Keratinocyte (primary cell): ENCODE data around the gene IPO8. TPM values are rescaled to one million over a fixed set of nuclear protein-coding genes. Genes with fewer than 3 reads are reported as not detected.

Experiments used
- DNase-seq: peaks from one replicate; pipeline ENCODE4 v3.0.0-alpha.2; 2011; ENCODE audit warnings: low read depth, missing footprints, low spot score
- FAIRE-seq: peaks from 2 replicates; lab custom pipeline; 2011; peaks lifted over from hg19 to GRCh38; lab: Jason Lieb, UNC
- H2AFZ ChIP-seq: 2 replicates; pipeline ENCODE4 v1.6.0; 2012; ENCODE audit warnings: low read length, control low read depth, inconsistent platforms; ENCODE audit not compliant: control insufficient read depth
- H3K27ac ChIP-seq: 2 replicates; pipeline ENCODE4 v1.5.1; 2011; ENCODE audit warnings: low read length; ENCODE audit not compliant: control insufficient read depth, insufficient read depth
- H3K27me3 ChIP-seq: 3 replicates; pipeline ENCODE4 v1.6.0; 2011; ENCODE audit warnings: low read length; ENCODE audit not compliant: control insufficient read depth, insufficient read depth; ENCODE audit errors: extremely low read depth
- H3K36me3 ChIP-seq, 2 experiments: 2 replicates in 1 of 2; 3 replicates in 1 of 2; pipeline ENCODE4 v1.5.1; 2011; ENCODE audit warnings: low read length in 2 of 2, mild to moderate bottlenecking in 1 of 2; ENCODE audit not compliant: control insufficient read depth in 2 of 2, insufficient read depth in 2 of 2; ENCODE audit errors: extremely low read depth in 1 of 2
- H3K4me1 ChIP-seq: 3 replicates; pipeline ENCODE4 v1.5.1; 2011; ENCODE audit warnings: low read length; ENCODE audit not compliant: control insufficient read depth, insufficient read depth; ENCODE audit errors: extremely low read depth
- H3K4me2 ChIP-seq: 3 replicates; pipeline ENCODE4 v1.6.0; 2011; ENCODE audit warnings: low read depth, low read length; ENCODE audit not compliant: control insufficient read depth, insufficient read depth; ENCODE audit errors: extremely low read depth
- H3K4me3 ChIP-seq, 3 experiments: fragments of 200-600 bp in 1 of 3; sonication (generic) in 1 of 3; 2 replicates in 2 of 3; 3 replicates in 1 of 3; pipeline ENCODE4 v1.5.1; 2011 to 2016; ENCODE audit warnings: low read length in 3 of 3, mild to moderate bottlenecking in 3 of 3, control low read depth in 2 of 3, inconsistent platforms in 1 of 3, low read depth in 1 of 3, mixed read lengths in 1 of 3, mixed run types in 1 of 3, moderate library complexity in 1 of 3; ENCODE audit not compliant: control insufficient read depth in 2 of 3, insufficient read depth in 2 of 3; ENCODE audit errors: extremely low read depth in 1 of 3
- H3K79me2 ChIP-seq: 2 replicates; pipeline ENCODE4 v1.6.0; 2012; ENCODE audit warnings: low read length; ENCODE audit not compliant: control insufficient read depth, insufficient read depth
- H3K9ac ChIP-seq: 3 replicates; pipeline ENCODE4 v1.6.0; 2011; ENCODE audit warnings: low read length; ENCODE audit not compliant: control insufficient read depth, insufficient read depth; ENCODE audit errors: extremely low read depth
- H3K9me1 ChIP-seq: 3 replicates; pipeline ENCODE4 v1.6.0; 2011; ENCODE audit warnings: low read length; ENCODE audit not compliant: control insufficient read depth, insufficient read depth; ENCODE audit errors: extremely low read depth
- H3K9me3 ChIP-seq: 2 replicates; pipeline ENCODE4 v1.5.1; 2012; ENCODE audit warnings: low read depth, low read length; ENCODE audit not compliant: control insufficient read depth
- H4K20me1 ChIP-seq: 3 replicates; pipeline ENCODE4 v1.6.0; 2011; ENCODE audit warnings: low read length; ENCODE audit not compliant: control insufficient read depth, insufficient read depth; ENCODE audit errors: extremely low read depth
- EZH2 ChIP-seq: IDR thresholded peaks from one replicate; pipeline ENCODE4 v1.6.1; 2012; ENCODE audit warnings: inconsistent platforms, mild to moderate bottlenecking, low read length, moderate library complexity
- dilution Hi-C: fragments of 300-500 bp; cut with MboI; formaldehyde crosslinking; loops from one replicate; pipeline ENCODE4 v1.7.0; 2020; ENCODE audit warnings: low sequenced_read_pairs; ENCODE audit not compliant: extremely low pct_ligation_motif_present
- polyA plus RNA-seq, 5 experiments: library from polyadenylated mRNA; depleted of rRNA in 3 of 5; stranded (reverse) in 3 of 5; stranded (forward) in 1 of 5; unstranded in 1 of 5; fragments of >200 nt; gene quantifications; 1 replicate in 1 of 5; 2 replicates in 3 of 5; 3 replicates in 1 of 5; pipeline versions ENCODE4 v1.2.1 to v1.2.3, GENCODE V29; 2011 to 2012; ENCODE audit warnings: missing spikeins in 2 of 5, low read depth in 1 of 5, low replicate concordance in 1 of 5
- TF ChIP-seq, protein P1 (sequence below), 3 experiments: IDR thresholded peaks in 1 of 3; conservative IDR thresholded peaks in 1 of 3; optimal IDR thresholded peaks in 1 of 3; 2 replicates in 2 of 3; 3 replicates in 1 of 3; pipeline versions ENCODE3 to v1.5.1; 2011; ENCODE audit warnings: low read length in 3 of 3, mild to moderate bottlenecking in 3 of 3, moderate library complexity in 2 of 3, control low read depth in 1 of 3, inconsistent platforms in 1 of 3; ENCODE audit not compliant: insufficient read depth in 2 of 3; ENCODE audit errors: extremely low read depth in 1 of 3

IPO8 gene
- polyA plus RNA-seq, 1 donor (not counting 4 experiments of a cell fraction or from before 2014, with no cell fraction given) = 18.8 TPM

DNA sequence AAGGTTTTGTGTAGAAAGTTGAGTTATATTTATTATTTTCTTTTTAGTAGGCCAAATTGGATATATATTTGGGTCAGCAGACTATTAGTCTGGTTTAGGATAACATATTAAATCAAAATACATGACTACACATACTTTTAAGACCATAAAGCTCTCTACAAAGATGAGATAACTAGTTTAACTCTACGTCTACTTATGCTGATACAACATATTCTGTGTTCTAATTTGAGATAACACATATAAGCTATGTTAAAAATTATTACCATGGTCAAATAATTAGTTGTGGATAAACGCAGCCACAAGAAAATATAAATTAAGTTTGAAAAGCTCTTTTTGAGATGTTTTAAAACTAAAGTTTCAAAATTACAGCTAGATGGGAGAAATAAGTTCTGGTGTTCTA, 55.3 kb downstream of the IPO8 start:
- Histone ChIP-seq H3K36me3 (peaks cover 0 to 2% of the 10 kb centered on the region in 2 experiments), H3K27ac (no peak overlapping the region), H3K9me3 (no peaks in the 10 kb centered on the region), H3K27me3 (no peaks in the 10 kb centered on the region), H3K4me1 (no peaks in the 10 kb centered on the region), H4K20me1 (no peaks in the 10 kb centered on the region), H3K9ac (no peak overlapping the region), H3K4me2 (no peak overlapping the region), H2AFZ (no peak overlapping the region), H3K9me1 (no peaks in the 10 kb centered on the region), H3K79me2 (no peaks in the 10 kb centered on the region), H3K4me3 (no peak overlapping the region)
- dilution Hi-C loops = no loop called here
- no peak for DNase-seq
- TF ChIP-seq, protein P1, sequence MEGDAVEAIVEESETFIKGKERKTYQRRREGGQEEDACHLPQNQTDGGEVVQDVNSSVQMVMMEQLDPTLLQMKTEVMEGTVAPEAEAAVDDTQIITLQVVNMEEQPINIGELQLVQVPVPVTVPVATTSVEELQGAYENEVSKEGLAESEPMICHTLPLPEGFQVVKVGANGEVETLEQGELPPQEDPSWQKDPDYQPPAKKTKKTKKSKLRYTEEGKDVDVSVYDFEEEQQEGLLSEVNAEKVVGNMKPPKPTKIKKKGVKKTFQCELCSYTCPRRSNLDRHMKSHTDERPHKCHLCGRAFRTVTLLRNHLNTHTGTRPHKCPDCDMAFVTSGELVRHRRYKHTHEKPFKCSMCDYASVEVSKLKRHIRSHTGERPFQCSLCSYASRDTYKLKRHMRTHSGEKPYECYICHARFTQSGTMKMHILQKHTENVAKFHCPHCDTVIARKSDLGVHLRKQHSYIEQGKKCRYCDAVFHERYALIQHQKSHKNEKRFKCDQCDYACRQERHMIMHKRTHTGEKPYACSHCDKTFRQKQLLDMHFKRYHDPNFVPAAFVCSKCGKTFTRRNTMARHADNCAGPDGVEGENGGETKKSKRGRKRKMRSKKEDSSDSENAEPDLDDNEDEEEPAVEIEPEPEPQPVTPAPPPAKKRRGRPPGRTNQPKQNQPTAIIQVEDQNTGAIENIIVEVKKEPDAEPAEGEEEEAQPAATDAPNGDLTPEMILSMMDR (optimal IDR thresholded peaks at IDR 0.05 in 1 of 3, IDR thresholded peaks at IDR 0.05 in 1 of 3, conservative IDR thresholded peaks at IDR 0.05 in 1 of 3; ENCODE audit: extremely low read depth in 1 of 3, insufficient read depth in 2 of 3, low read length in 3 of 3) = no peak
- no peak for TF ChIP-seq EZH2
- FAIRE-seq = no peak

GRCh38 chr12:30635385-30635784, 60.3 kb downstream of the IPO8 start:
- dilution Hi-C loops = no loop called here
- H3K27me3 ChIP-seq = no peaks in the 10 kb centered on the region
- no peak overlapping the region for H3K4me2 ChIP-seq
- H2AFZ ChIP-seq = no peak overlapping the region
- peaks cover 0 to 2% of the 10 kb centered on the region in 2 experiments for H3K36me3 ChIP-seq
- H3K4me3 ChIP-seq = no peak overlapping the region
- no peak overlapping the region for H3K9ac ChIP-seq
- no peaks in the 10 kb centered on the region for H3K4me1 ChIP-seq
- no peak for FAIRE-seq
- H3K9me1 ChIP-seq = peaks cover 2% of the 10 kb centered on the region
- H3K9me3 ChIP-seq = no peaks in the 10 kb centered on the region
- TF ChIP-seq, protein P1 (optimal IDR thresholded peaks at IDR 0.05 in 1 of 3, IDR thresholded peaks at IDR 0.05 in 1 of 3, conservative IDR thresholded peaks at IDR 0.05 in 1 of 3; ENCODE audit: extremely low read depth in 1 of 3, insufficient read depth in 2 of 3, low read length in 3 of 3) = no peak
- no peak for TF ChIP-seq EZH2
- H4K20me1 ChIP-seq = no peaks in the 10 kb centered on the region
- no peak for DNase-seq
- H3K79me2 ChIP-seq = no peaks in the 10 kb centered on the region
- no peak overlapping the region for H3K27ac ChIP-seq
